OCI-LY7 (cell line): Measurements from ENCODE around the gene RAB3IP. TPM values are rescaled to one million over a fixed set of nuclear protein-coding genes. Genes with fewer than 3 reads are reported as not detected.

Source experiments
- BruUV-seq: library from RNA; stranded (reverse); fragments of 400-500 nt; replicated peaks from 2 replicates; lab custom pipeline; 2021; lab: Mats Ljungman, UMichigan
- CTCF ChIA-PET: fragments of 300-600 bp; sonication (Branson Sonifier 250); formaldehyde crosslinking; loops from one replicate; lab custom pipeline; 2022; ENCODE audit warnings: antibody characterized with exemption; ENCODE audit not compliant: unreplicated experiment; lab: Charles Lee
- POLR2A ChIA-PET: fragments of 300-600 bp; sonication (Branson Sonifier 250); formaldehyde crosslinking; loops from one replicate; lab custom pipeline; 2022; ENCODE audit warnings: antibody characterized with exemption; lab: Charles Lee
- DNase-seq: peaks from one replicate; pipeline ENCODE4 v3.0.0-alpha.2; 2015; ENCODE audit warnings: low spot score
- H2AFZ ChIP-seq: fragments of 200-600 bp; sonication (generic), shearing (Covaris generic); 2 replicates; pipeline ENCODE4 v1.6.1; 2014; ENCODE audit warnings: mild to moderate bottlenecking, antibody characterized with exemption, low read length, moderate library complexity
- H3K27ac ChIP-seq: fragments of 200-600 bp; sonication (generic); 2 replicates; pipeline ENCODE4 v1.5.1; 2014; ENCODE audit warnings: mixed run types, low read depth, mild to moderate bottlenecking, moderate library complexity, low read length, inconsistent platforms; ENCODE audit not compliant: poor library complexity, severe bottlenecking
- H3K36me3 ChIP-seq: fragments of 200-600 bp; sonication (generic); 2 replicates; pipeline ENCODE4 v1.6.1; 2014; ENCODE audit warnings: mild to moderate bottlenecking, antibody characterized with exemption, low read length, moderate library complexity, mixed read lengths; ENCODE audit not compliant: insufficient read depth
- H3K4me1 ChIP-seq: fragments of 200-600 bp; sonication (generic); 2 replicates; pipeline ENCODE4 v1.5.1; 2014; ENCODE audit warnings: mild to moderate bottlenecking, low read length; ENCODE audit not compliant: insufficient read depth, poor library complexity, severe bottlenecking
- H3K4me2 ChIP-seq: fragments of 200-600 bp; sonication (generic); 2 replicates; pipeline ENCODE4 v1.6.1; 2014; ENCODE audit warnings: mild to moderate bottlenecking, low read length
- H3K4me3 ChIP-seq: fragments of 200-600 bp; sonication (generic); 2 replicates; pipeline ENCODE4 v1.5.1; 2014; ENCODE audit warnings: mild to moderate bottlenecking, low read depth, low read length; ENCODE audit not compliant: poor library complexity, severe bottlenecking
- H3K79me2 ChIP-seq: fragments of 200-600 bp; sonication (generic); 2 replicates; pipeline ENCODE4 v1.6.1; 2016; ENCODE audit warnings: low read depth, mild to moderate bottlenecking, low read length, moderate library complexity, mixed read lengths; ENCODE audit not compliant: insufficient read depth
- H3K9me2 ChIP-seq: fragments of 200-600 bp; sonication (generic); 2 replicates; pipeline ENCODE4 v1.6.1; 2016; ENCODE audit warnings: mild to moderate bottlenecking, low read length, mixed read lengths; ENCODE audit not compliant: insufficient read depth
- H3K9me3 ChIP-seq: fragments of 200-600 bp; sonication (generic); 2 replicates; pipeline ENCODE4 v1.6.1; 2014; ENCODE audit warnings: mild to moderate bottlenecking, mixed run types, low read length, mixed read lengths
- H4K20me1 ChIP-seq: fragments of 200-600 bp; sonication (generic); 2 replicates; pipeline ENCODE4 v1.6.1; 2014; ENCODE audit warnings: mild to moderate bottlenecking, antibody characterized with exemption, low read length, moderate library complexity, mixed read lengths; ENCODE audit not compliant: insufficient read depth
- CTCF ChIP-seq: fragments of 200-600 bp; sonication (generic); conservative IDR thresholded peaks from 2 replicates; pipeline ENCODE4 v1.5.1; 2014; ENCODE audit warnings: mild to moderate bottlenecking, antibody characterized with exemption, low read length, moderate library complexity, mixed read lengths
- EZH2phosphoT487 ChIP-seq: fragments of 200-600 bp; sonication (generic); IDR thresholded peaks from 2 replicates; pipeline ENCODE4 v1.6.1; 2018; ENCODE audit warnings: low read depth, borderline replicate concordance, mild to moderate bottlenecking, mixed run types, antibody characterized with exemption, low read length, moderate library complexity, mixed read lengths
- intact Hi-C: fragments of 100-400 bp; cut with micrococcal nuclease; formaldehyde crosslinking; loops from one replicate; pipeline ENCODE4 v1.10.0; 2022; ENCODE audit not compliant: unreplicated experiment
- total RNA-seq, 2 experiments: library from RNA; depleted of rRNA in 1 of 2; stranded (reverse); fragments of >200 nt in 1 of 2; shearing (Covaris generic) in 1 of 2; gene quantifications; 2 replicates each; pipeline ENCODE4 v1.2.3, GENCODE V29; 2014 to 2022

The RAB3IP gene
- total RNA-seq, 2 experiments from 2014 or later: 49.0 to 60.6 TPM

- TF ChIP-seq CTCF (no peak), EZH2phosphoT487 (no peak)
- ChIA-PET CTCF (no interaction called here), POLR2A (interaction anchor here (0.7 to 1.4 kb wide), 2 partner anchors 10 to 583 kb away, joined by 3 to 5 read pairs; no protein-coding TSS in a partner anchor)
- Histone ChIP-seq H3K4me2 (no peak overlapping the region), H3K9me3 (no peaks in the 10 kb centered on the region), H3K4me3 (no peak overlapping the region), H3K36me3 (no peaks in the 10 kb centered on the region), H2AFZ (no peak overlapping the region), H3K9me2 (no peaks in the 10 kb centered on the region), H4K20me1 (no peaks in the 10 kb centered on the region), H3K27ac (no peak overlapping the region), H3K79me2 (no peaks in the 10 kb centered on the region), H3K4me1 (no peaks in the 10 kb centered on the region)
- BruUV-seq: no TSS peak
- intact Hi-C loops: no loop called here
- DNase-seq: no peak
Measured at GRCh38 chr12:69822201-69822860, 83.7 kb downstream of the RAB3IP start.

- no peaks in the 10 kb centered on the region for H4K20me1 ChIP-seq
- POLR2A ChIA-PET: interaction anchor here (0.6 kb wide), 1 partner anchor 612 kb away, joined by 3 read pairs; no protein-coding TSS in a partner anchor
- CTCF ChIA-PET: no interaction called here
- BruUV-seq: no TSS peak
- no peaks in the 10 kb centered on the region for H3K4me1 ChIP-seq
- H3K27ac ChIP-seq: no peak overlapping the region
- no peak overlapping the region for H2AFZ ChIP-seq
- TF ChIP-seq CTCF (no peak), EZH2phosphoT487 (no peak)
- H3K4me2 ChIP-seq: no peak overlapping the region
- DNase-seq: no peak
- no peaks in the 10 kb centered on the region for H3K9me3 ChIP-seq
- H3K4me3 ChIP-seq: no peak overlapping the region
- no peaks in the 10 kb centered on the region for H3K9me2 ChIP-seq
- H3K36me3 ChIP-seq: no peaks in the 10 kb centered on the region
- intact Hi-C loops: no loop called here
- no peaks in the 10 kb centered on the region for H3K79me2 ChIP-seq
Measured at GRCh38 chr12:69824028-69824427, 85.4 kb downstream of the RAB3IP start.

- Histone ChIP-seq H3K79me2 (no peaks in the 10 kb centered on the region), H3K4me3 (no peak within 1 kb of the TSS), H3K4me2 (no peak within 1 kb of the TSS), H3K9me3 (no peaks in the 10 kb centered on the region), H3K9me2 (no peaks in the 10 kb centered on the region), H3K27ac (no peak within 1 kb of the TSS), H3K4me1 (no peaks in the 10 kb centered on the region), H2AFZ (no peak within 1 kb of the TSS), H3K36me3 (no peaks in the 10 kb centered on the region), H4K20me1 (no peaks in the 10 kb centered on the region)
- ChIA-PET CTCF (no interaction called here), POLR2A (no interaction called here)
- intact Hi-C loops: no loop called here
- no TSS peak for BruUV-seq
- no peak for TF ChIP-seq CTCF
- TF ChIP-seq EZH2phosphoT487: no peak
- no peak for DNase-seq
Measured at GRCh38 chr12:69824966-69825560, 86.4 kb downstream of the RAB3IP start, which contains the start of gene MYRFL. MYRFL (plus strand) TSS chr12:69825227; CDS start chr12:69825518, 291 bp downstream.
